HG03039 (cell line): Measurements from ENCODE around the gene SLC1A4.
A peak's percentile ranks its signal among the peaks of the same experiment; 100 is the strongest.
"Not testable (repeated sequence)": the region's sequence is repeated elsewhere in the genome, so short reads cannot be mapped to it uniquely, and the experiment has no call there.

Experiments
- ATAC-seq: cut with Tn5 transposase; IDR thresholded peaks from one replicate; pipeline ENCODE4 v1.9.1; 2021; ENCODE audit warnings: mild to moderate bottlenecking, moderate library complexity; ENCODE audit not compliant: unreplicated experiment

The SLC1A4 gene

GRCh38 chr2:65023742-65024141, 34.5 kb downstream of the SLC1A4 start:
- ATAC-seq = no peak

DNA sequence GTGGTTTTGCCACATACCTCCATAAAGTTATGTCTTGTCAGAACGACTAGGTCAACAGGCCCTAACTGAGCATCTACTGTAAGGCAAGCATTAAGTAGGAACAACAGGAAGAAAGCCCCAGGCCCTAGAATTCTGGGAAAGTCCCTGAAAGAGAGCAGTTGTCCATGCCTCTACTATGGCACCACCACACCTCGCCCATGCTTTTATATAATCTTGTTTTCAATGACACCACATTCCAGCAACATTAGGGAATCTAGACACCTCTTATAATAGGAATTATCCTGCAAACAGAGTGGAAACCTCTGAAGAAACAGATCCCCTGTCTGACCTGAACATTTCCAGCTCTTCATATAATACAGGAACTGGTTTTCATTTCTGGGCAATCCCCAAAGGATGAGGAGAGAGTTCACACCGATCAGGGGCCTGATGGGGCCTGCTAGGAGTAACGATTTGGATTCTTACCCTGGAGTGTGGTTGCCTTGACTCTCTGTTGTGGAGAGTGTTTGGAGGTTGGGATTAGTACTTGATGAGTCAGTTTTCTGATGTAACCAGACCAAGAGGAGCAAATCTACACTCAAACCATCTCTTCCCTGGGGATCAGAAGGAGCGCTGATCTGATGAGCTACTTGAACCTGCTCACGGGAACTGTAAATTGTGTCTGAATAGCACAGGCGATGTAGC, 35.1 kb downstream of the SLC1A4 start:
- ATAC-seq = no peak

DNA sequence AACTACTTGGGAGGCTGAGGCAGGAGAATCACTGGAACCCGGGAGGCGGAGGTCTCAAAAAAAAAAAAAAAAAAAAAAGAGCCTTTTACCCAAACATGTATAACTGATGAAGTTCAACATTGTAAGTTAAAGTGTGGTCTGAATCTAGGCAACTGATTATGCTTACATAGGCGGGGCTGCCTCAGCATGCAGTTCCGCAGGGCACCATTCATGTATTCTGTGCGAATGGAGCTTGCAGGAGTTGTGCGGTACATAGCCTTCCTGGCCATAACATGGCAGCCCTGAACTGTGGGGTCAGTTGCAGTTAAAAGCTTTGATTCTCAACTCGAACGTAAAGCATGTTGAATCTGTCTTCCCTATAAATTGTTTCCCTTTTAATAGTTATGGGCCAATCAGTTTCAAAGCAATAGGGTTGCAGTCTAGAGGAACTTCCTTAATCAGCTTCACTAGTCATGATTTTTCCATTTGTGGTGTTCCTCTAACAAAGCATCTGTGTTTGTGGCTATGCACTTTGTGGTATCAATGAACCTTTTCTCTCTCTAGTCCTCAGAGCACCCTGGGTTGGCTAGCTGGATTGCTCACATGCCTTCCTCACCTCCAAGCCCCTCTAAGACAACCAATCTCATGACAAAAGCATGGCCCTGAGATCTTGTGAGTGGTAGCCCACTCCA, 36.4 kb downstream of the SLC1A4 start:
- no peak for ATAC-seq

DNA sequence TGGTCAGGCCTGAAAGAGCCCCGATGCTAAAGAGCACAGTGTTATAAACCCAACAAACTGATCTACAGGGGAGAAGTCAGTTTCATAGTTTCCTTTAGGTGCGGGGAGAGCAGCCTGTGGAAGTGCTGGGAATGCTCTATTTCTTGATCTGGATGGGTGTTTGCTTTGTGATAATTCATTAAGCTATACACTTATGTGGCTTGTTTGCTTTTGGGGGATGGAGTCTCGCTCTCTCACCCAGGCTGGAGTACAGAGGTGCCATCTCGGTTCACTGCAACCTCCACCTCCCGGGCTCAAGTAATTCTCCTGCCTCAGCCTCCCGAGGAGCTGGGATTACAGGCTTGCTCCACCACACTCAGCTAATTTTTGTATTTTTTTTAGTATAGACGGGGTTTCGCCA, 37.0 kb downstream of the SLC1A4 start:
- ATAC-seq = no peak

DNA sequence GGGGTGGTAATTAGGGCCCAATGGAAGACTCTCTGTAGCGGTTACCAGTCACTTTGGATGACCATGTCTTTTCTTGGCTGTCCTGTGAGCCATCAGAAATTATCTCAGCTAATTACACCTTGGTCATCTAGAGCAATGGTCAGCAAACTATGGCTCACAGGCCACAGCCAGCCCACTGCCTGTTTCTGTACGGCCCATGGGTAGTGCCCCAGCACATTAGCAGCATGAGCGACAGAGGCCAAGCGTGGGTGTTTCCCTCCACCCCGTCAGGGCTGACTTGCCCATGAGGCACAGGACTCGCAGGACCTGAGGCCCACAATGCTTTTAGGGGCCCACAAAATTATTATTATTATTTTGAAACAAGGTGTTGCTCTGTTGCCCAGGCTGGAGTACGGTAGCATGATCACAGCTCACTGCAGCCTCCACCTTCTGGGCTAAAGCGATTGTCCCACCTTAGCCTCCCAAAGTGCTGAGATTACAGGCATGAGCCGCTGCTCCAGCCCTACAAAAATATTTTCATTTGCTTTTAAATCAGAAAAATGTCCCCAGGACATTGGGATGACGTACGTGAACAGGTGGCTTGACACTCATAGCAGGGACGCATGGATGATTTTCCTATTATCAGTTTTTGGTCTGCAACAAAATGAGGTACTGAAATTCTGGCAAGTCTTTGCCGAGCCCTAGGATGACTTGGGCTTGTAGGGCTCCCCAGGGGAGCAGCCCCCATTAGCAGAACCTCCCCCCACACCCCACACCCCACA, 37.7 kb downstream of the SLC1A4 start:
- ATAC-seq = no peak

DNA sequence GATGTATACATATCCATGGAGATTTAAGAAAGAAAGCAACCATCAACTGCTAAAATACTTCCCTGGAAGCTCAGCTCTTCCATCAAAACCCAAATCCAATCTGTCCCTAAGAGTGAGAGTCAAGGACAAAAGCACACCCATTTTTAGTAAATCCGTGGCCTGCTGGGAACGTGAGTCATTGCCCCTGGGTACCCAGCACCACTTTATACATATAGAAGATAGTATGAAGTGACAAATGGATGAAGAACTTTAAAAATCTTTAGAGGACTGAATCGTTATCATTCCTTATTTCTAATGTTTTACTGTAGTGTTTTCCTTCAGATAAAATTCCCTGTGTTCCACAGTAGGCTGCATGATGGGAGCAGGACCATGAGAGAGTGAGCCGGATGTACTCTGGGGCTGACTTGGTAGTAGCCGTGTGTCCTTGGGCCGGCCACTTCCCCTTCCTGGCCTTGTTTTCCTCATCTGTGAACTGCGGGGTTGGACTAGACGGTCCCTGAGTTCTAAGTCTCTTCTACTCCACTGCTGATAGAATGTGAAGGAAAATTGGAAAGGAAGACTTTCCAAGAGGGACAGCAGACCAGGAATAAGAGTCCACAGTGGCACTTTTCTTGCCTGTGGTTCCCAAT, 38.5 kb downstream of the SLC1A4 start:
- ATAC-seq = no peak

GRCh38 chr2:65030476-65031332, 41.5 kb downstream of the SLC1A4 start:
- ATAC-seq = no peak

DNA sequence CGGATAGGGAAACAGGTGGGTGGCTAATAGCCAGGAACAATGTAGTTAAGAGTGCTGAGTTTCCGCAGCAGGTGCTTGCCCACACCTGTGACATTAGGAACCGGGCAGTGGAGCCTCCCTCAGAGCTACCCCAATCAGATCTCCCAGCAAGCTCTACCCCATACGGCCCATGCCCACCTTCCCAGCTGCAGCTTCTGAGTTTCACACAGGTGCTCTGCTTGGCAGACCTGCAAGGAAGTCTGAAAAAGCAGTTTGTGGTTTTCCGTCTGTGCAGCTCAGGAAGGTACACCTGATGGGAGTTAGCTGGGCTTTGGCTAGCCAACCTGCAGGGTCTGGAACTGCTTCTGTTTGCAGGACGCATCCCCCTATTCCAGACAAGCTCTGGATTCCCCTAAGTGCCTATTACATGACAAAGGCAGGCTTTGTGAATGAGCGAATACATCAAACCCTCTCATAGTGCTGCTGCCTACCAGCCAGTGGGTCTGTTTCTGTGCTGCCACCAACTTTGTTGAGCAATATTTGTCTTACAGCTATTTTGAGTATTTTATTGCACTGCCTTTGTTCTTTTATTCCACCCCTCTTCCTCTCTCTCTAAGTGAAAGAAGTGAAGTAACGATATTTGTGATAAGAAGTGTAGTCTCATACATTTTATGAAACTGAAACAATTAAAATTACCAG, 42.3 kb downstream of the SLC1A4 start:
- no peak for ATAC-seq

DNA sequence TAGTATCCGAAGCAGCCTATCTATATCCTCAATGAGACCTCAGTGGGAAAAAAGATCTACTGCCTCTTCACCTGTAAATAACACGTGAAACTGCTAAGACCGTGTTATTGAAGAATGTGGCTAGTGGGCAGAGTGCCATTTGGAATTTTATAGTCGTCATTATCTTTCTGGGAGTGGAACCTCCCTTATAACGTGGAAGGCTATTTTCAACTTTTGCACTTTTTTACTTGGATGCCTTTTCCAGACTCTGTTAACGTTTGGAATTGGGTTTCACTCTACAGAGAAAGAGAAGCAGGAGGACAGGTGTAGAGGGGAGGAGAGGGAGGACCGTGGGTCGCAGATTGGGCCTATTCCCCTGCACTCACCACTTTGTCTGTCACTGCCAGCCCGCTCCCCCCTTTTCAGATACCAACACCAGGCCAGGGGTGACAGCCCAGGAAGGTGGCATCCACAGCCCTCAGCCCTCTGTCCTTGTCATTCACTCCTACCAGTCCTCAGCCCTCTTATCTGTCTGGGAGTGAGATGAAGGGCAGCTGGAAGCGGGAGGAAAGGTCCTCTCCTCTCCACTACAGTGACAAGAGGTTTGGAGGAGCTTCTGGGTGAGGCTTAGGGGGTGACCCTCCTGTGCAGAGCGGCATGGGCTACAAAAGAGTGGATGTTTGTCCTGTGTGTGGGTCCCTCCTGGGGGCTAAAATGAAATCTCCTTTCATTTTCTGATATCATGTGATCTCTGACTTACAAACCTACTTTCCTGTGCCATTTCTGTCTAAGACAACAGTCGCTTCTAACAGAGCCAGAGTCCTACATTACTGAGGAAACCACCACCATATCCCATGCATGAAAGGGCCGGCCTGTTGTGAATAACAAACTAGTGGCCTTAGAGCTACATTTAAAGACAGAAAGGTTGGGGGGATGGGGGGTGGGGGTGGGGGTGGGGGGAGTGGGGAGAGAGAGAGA, 43.1 kb downstream of the SLC1A4 start:
- ATAC-seq = no peak

DNA sequence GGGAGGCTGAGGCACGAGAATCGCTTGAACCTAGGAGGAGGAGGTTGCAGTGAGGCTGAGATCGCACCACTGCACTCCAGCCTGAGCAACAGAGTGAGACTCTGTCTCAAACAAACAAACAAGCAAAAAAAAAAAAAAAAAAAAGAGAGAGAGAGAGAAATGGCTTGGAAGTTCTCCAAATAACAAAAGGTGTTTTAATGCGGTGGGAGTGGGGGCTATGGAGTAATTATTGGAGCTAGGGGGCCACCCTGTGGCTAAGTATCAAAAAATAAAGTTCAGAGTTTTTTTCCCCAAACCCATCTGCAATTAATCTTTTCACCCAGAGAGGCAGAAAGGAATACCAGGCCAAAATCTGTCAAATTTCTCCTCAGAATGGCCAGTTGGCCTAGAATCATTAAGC, 44.0 kb downstream of the SLC1A4 start:
- ATAC-seq = no peak

DNA sequence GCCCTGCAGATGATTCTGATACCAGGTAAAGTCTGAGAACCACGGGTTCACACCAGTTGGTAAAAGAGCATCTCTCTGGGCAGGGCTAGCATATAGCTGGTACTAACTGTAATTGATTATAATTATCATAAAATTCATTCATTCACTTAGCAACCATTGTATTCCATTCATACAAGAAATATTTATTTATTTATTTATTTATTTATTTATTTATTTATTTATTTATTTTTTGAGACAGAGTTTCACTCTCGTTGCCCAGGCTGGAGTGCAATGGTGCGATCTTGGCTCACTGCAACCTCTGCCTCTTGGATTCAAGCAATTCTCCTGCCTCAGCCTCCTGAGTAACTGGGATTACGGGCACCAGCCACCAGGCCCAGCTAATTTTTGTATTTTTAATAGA, 44.5 kb downstream of the SLC1A4 start:
- not testable (repeated sequence) for ATAC-seq

DNA sequence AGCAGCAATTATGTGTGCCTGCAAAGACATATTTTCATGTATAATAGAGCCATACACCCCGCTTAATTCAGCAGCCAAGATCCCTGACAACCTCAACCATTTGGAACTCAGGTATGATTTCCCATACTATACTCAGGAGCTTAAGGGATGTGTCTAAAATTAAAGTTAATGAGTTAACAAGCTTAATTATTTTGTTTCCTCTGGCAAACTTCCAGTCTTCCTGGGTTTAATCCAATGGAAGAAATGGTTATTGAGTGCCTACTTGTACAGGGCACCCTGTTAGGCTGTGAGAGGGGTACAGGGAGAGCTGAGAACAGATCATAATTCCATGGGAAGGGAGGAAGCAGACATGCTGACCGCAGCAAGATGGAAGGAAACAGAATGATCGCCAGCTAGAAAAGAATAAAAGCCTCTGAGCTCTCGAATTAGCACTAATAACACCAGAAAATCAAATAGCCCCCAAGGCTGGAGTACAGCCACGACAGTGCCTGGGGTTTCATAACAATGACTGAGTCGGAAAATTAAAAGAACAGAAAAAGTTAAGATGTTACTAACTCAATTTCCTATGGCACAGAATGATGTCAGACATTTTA, 46.2 kb downstream of the SLC1A4 start:
- no peak for ATAC-seq

GRCh38 chr2:65037178-65037577, 48.0 kb downstream of the SLC1A4 start:
- no peak for ATAC-seq

GRCh38 chr2:65039640-65040039, 50.4 kb downstream of the SLC1A4 start:
- no peak for ATAC-seq

- peak; percentile 70 for ATAC-seq
Observed at GRCh38 chr2:65040400-65041261, 51.4 kb downstream of the SLC1A4 start.

GRCh38 chr2:65043001-65043400, 53.8 kb downstream of the SLC1A4 start:
- no peak for ATAC-seq

DNA sequence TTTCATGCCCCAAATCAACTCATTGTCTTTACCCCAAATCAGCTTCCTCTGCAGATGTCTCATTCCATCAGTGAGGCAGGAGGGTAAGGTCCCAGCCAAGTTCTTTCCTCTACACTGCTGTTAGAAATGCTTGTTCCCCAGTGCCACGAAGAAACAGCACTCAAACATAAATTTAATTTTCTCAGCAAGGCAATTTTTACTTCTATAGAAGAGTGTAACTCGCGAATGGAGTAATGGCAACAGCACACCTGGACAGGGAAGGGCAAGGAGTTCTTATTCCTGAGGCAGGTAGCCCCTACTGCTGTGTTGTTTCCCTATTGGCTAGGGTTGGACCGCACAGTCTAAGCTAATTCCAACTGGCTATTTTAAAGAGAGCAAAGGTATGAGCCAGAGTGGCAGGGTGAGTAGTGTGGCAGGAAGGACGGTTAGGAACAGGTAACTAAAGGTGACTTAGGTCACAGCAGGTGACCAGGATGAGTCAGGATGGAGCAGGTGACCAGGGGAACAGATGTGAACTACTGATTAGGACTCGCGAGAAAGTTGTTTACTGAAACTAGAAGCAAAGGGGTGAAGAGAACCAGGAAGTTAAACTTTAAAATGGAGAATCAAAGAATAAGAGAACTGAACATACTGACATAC, 55.0 kb downstream of the SLC1A4 start:
- no peak for ATAC-seq
